SKM-1 (cell line): ENCODE measurements around the gene ALS2.

Experiments
- DNase-seq: peaks from one replicate; lab custom pipeline; 2025; ENCODE audit not compliant: unreplicated experiment; lab: John Stamatoyannopoulos, UW

Gene ALS2

GRCh38 chr2:201758873-201759272, 21.9 kb downstream of the ALS2 start:
- no peak for DNase-seq

GRCh38 chr2:201758234-201758633, 22.5 kb downstream of the ALS2 start:
- no peak for DNase-seq

DNA sequence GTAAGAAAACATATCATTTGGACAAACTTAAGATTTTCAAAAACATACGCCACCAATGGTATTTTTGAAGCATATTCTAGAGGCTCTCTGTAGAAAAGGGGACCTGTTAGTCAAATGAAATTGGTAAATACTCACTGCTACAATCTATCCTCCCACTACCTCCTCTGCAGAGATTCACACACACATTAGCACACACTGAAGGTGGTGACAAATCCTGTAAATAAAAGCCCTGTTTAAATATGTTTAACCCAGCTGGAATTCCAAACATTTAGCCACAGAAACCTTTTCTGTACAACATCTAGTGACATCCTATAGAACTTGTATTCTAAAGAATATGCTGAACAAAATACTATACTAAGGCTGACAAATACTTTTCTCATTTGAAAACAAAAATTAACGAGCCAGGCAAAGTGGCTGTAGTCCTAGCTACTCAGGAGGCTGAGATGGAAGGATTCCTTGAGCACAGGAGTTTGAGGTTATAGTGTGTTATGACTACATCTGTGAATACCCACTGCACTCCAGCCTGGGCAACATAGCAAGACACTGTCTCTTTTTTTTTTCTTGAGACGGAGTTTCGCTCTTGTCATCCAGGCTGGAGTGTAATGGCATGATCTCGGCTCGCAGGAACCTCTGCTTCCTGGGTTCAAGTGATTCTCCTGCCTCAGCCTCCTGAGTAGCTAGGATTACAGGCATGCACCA, 25.9 kb downstream of the ALS2 start:
- no peak for DNase-seq

- no peak for DNase-seq
These were observed 29.2 kb downstream of the ALS2 start for GRCh38 chr2:201751566-201751965.

DNA sequence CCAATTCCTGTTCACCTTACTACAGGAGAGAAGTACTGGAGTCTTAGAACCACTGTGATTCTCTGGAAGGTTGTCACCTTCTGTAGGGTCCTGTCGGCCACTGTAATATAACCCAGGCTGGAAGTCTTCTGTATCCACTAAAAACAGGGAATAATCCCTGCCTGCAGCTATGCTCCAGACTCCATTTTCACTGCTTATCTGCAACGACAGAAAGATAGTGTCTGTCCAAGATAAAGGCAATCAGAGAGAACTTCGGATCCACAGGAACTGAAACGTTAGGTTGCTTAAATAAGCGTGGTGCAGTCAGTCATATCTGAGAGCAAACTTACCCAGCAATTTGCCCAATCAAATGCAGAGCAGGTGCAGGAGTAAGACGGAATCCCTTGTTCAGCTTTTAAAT, 34.2 kb downstream of the ALS2 start:
- DNase-seq: no peak

- DNase-seq: no peak
These were observed 45.2 kb downstream of the ALS2 start for GRCh38 chr2:201735486-201735885.

DNA sequence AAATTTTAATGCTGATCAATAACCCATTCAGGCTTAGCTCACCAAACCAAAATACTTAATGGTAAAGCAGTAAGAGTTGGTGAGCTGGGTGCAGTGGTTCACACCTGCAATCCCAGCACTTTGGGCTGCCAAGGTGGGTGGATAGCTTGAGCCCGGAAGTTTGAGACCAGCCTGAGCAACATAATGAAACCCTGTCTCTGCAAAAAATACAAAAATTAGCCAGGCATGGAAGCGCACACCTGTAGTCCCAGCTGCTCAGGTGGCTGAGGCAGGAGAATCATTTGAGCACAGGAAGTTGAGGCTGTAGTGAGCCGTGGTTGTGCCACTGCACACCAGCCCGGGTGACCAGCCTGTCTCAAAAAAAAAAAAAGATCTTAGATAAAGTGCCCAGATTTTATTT, 46.6 kb downstream of the ALS2 start:
- no peak for DNase-seq

GRCh38 chr2:201733544-201733943, 47.2 kb downstream of the ALS2 start:
- no peak for DNase-seq

- no peak for DNase-seq
These were observed 50.0 kb downstream of the ALS2 start for GRCh38 chr2:201730651-201731285.

GRCh38 chr2:201715459-201715858, 65.3 kb downstream of the ALS2 start:
- DNase-seq: no peak

- DNase-seq: no peak
These were observed 68.0 kb downstream of the ALS2 start for GRCh38 chr2:201712726-201713125.

DNA sequence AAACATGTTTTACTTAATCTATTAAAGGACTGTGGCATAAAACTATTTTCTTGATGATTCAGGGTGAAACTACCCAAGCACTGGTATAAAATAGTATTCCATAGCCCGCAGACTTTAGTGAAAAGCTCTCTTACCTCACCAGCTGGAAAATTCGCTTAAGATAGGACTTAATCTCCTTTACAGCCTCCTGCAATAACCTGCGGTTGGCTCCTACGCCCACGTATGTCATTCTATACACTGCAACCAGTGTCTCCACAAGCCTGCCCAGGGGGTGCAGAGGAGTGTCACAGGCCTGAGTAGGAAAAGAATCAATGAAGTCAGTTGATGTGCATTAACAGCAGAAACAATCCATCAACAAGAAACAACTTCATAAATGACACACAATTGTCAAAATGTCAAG, 71.0 kb downstream of the ALS2 start:
- no peak for DNase-seq

GRCh38 chr2:201709049-201709448, 71.7 kb downstream of the ALS2 start:
- no peak for DNase-seq

DNA sequence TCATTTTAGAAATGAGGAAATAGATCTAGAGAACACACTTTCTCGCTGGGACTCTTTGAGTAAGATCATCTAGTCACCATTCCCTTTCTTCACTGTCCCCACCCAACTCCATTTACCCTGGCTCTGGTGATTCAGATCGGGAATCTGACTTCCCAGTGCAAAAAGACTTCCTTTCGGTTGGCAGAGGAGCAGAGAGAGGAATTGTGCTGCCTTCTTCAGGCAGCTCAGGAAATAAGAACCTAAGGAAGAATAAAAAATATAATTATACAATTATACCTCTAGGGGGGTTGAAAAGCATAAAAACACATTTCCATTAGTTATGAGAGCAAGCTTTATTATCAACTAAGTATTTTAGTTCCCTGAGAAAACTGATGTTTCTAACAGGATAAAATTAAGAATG, 73.0 kb downstream of the ALS2 start:
- no peak for DNase-seq

DNA sequence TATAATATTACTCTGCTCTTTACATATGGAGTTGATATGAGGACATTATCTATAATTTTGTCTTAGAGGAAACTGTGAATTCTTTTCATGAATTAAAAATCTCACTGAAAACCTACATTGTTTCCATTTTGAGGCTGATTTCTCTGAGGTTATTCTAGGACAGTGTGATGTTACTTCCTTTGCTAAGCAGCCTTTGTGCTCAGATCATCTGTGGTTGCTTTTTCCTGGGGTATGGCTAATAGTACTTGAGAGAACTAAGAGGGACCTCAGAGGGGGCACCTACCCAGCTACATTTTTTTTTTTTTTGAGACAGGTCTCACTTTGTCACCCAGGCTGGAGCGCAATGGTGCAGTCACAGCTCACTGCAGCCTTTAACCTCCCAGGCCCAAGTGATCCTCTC, 73.6 kb downstream of the ALS2 start:
- no peak for DNase-seq

GRCh38 chr2:201704536-201704935, 76.2 kb downstream of the ALS2 start:
- DNase-seq: no peak

DNA sequence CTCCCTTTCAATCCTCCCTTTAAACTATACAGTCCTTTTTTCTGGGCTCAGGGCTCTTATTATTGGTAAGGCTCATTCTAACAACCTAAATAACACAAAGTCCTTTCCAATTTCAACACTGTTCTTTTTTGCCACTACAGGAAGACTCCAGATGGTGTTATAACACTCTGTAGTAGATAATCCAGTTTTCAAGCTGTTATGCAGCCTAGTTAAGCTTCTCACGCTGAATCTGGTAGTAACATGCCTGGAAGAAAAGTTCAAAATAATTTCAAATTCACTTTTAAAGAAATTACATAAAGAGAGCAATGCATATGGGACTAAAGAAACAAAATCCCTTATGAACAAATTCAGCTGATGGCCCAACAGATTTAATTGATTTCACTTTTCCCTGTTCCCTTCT, 79.1 kb downstream of the ALS2 start:
- DNase-seq: no peak

- DNase-seq: no peak
These were observed 81.3 kb downstream of the ALS2 start for GRCh38 chr2:201699416-201699815.

DNA sequence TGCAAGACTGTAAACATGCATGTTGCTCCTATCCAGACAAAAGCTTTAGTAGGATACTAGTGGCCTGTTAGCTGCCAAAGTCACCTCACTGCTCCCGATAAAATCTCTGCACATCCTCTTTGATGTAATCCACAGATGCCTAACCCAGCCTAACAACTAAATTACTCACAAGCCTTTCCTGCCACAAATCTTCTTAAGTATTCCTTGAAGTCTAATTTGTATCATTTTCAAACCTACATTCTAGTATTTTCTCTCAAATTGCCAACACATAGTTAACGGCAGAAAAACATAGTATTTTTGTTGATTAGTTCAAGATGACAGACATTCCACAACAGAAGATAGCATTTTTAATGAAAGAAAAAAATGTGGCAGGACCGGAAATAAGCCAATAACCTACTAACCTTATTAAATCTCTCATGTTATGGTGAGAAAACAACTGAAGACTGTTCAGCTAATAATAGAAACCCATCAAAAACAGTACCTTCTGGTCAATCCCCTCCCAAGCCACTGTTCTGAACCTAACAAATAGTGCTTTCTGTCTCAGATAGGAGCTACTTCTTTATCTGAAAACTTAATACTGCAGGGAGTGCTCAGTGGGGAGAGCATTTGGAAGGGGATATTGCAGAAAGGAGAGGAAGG, 82.0 kb downstream of the ALS2 start, which contains the start of gene MPP4:
Gene MPP4 (minus strand): TSS at position 57 of the 639 bp plus-strand sequence. CDS start 4,690 bp downstream, outside the sequence.
- DNase-seq: no peak

DNA sequence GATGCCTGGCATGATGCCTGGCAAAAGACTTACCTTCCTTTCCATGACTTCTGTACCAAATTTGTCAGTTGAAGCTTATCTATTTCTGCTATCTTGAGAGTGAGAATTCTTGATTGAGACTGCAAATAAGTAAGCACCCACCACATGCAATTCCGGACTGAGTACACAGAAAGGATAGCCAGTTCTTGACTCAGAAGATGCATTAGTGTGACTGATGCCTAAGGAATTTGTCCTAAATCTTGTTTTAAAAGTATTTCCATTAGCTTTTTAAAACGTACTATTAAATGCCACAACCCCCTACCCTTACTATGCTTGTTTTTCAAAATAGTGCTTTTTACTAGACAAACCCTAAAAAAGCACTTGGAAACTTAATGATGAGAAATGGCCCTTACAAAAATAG, 82.8 kb downstream of the ALS2 start:
- DNase-seq: no peak

DNA sequence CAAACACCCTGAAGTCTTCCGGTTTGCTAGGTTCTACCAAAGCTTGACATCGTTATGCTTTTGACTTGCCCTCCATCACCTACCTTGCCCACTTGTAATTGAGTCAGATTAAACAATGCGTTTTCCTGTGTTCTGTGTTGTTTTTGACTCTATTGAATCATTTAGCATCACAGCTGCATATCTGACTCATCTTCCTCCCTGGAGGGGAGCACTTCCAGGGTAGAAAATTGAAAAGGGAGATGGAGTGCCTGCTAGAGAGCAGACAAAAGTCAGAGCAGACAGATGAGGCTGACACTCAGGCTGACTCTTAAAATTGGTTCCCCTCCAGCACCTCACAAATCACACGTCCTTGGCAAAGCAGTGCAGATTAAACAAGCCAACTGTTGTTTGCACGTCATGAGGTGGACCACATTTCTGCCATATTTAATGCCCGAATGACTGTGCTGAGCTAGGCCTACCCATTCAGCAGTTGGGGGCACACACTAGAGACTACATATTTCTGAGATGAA, 84.5 kb downstream of the ALS2 start:
- DNase-seq: no peak

DNA sequence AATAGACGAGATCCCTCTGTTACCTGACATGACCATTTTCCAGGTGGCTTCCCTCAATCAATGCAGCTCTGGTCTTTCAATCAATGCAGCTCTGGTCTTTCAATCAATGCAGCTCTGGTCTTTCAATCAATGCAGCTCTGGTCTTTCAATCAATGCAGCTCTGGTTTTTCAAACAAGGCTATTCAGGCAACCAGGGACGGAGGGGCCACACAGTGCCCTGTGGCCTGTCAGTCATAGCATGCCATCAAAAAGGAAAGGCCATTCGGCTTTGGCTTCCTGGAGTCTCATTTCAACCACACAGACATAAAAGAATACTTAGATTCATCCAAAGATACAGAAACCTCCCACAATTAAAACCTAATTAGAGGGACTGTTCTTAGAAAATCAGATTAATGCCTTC, 95.6 kb downstream of the ALS2 start:
- no peak for DNase-seq
